Measurements from ENCODE around the gene EPHB1.

GRCh38 chr3:134792700-134793099 is 2.4 kb upstream of the EPHB1 start:
- TF ChIP-seq, protein P1, sequence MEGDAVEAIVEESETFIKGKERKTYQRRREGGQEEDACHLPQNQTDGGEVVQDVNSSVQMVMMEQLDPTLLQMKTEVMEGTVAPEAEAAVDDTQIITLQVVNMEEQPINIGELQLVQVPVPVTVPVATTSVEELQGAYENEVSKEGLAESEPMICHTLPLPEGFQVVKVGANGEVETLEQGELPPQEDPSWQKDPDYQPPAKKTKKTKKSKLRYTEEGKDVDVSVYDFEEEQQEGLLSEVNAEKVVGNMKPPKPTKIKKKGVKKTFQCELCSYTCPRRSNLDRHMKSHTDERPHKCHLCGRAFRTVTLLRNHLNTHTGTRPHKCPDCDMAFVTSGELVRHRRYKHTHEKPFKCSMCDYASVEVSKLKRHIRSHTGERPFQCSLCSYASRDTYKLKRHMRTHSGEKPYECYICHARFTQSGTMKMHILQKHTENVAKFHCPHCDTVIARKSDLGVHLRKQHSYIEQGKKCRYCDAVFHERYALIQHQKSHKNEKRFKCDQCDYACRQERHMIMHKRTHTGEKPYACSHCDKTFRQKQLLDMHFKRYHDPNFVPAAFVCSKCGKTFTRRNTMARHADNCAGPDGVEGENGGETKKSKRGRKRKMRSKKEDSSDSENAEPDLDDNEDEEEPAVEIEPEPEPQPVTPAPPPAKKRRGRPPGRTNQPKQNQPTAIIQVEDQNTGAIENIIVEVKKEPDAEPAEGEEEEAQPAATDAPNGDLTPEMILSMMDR (IDR thresholded peaks at IDR 0.05) = no peak
- TF ChIP-seq EP300 (IDR thresholded peaks at IDR 0.05; ENCODE audit: low read depth) = no peak

Data from transverse colon (tissue), 3 donors.